ENCODE data around the gene UBXN4.
"Not testable (repeated sequence)": the region's sequence is repeated elsewhere in the genome, so short reads cannot be mapped to it uniquely, and the experiment has no call there.

UBXN4 gene

GRCh38 chr2:135709992-135710391, 31.7 kb upstream of the UBXN4 start:
- Histone ChIP-seq H3K27ac (no peak overlapping the region), H3K4me3 (no peak overlapping the region)
- no peak for DNase-seq (ENCODE audit: low spot score)
- peak; percentile 87 for TF ChIP-seq CTCF (IDR thresholded peaks at IDR 0.05)

GRCh38 chr2:135715086-135715485, 26.6 kb upstream of the UBXN4 start:
- DNase-seq (ENCODE audit: low spot score); H3K27ac ChIP-seq; H3K4me3 ChIP-seq: not testable (repeated sequence)

GRCh38 chr2:135728064-135728743, 13.5 kb upstream of the UBXN4 start:
- Histone ChIP-seq H3K4me3 (no peak overlapping the region), H3K27ac (no peak overlapping the region)
- no peak for TF ChIP-seq CTCF (IDR thresholded peaks at IDR 0.05)
- DNase-seq (ENCODE audit: low spot score), result no peak

GRCh38 chr2:135732561-135732960, 9.1 kb upstream of the UBXN4 start:
- H3K27ac ChIP-seq, result no peak overlapping the region
- no peak for TF ChIP-seq CTCF (IDR thresholded peaks at IDR 0.05)

GRCh38 chr2:135733045-135733444, 8.6 kb upstream of the UBXN4 start:
- H3K4me3 ChIP-seq, result no peak overlapping the region
- no peak for TF ChIP-seq CTCF (IDR thresholded peaks at IDR 0.05)
- no peak for DNase-seq (ENCODE audit: low spot score)
- no peak overlapping the region for H3K27ac ChIP-seq

More at GRCh38 chr2:135732561-135732960, 9.1 kb upstream of the UBXN4 start:
- no peak overlapping the region for H3K4me3 ChIP-seq
- DNase-seq (ENCODE audit: low spot score), result no peak

GRCh38 chr2:135736546-135736945, 5.1 kb upstream of the UBXN4 start:
- DNase-seq (ENCODE audit: low spot score), result no peak
- TF ChIP-seq CTCF (IDR thresholded peaks at IDR 0.05), result no peak
- Histone ChIP-seq H3K27ac (no peak overlapping the region), H3K4me3 (no peak overlapping the region)

GRCh38 chr2:135740206-135740605, 1.4 kb upstream of the UBXN4 start:
- no peak overlapping the region for H3K27ac ChIP-seq
- H3K4me3 ChIP-seq, result no peak overlapping the region
- no peak for DNase-seq (ENCODE audit: low spot score)
- TF ChIP-seq CTCF (IDR thresholded peaks at IDR 0.05), result no peak

All from coronary artery (tissue), 2 donors.